WTC11 (cell line): ENCODE data around the gene PTK6.

ENCODE experiments used
- ATF3 ChIP-seq: sonication (generic); formaldehyde crosslinking; conservative IDR thresholded peaks from 2 replicates; pipeline ENCODE4 v1.8.1; 2022; ENCODE audit warnings: mild to moderate bottlenecking, missing genetic modification reagents
- CTCF ChIP-seq: fragments of 200-600 bp; IDR thresholded peaks from 2 replicates; pipeline ENCODE4 v1.8.0; 2022; ENCODE audit warnings: antibody characterized with exemption
- E2F4 ChIP-seq: sonication (generic); formaldehyde crosslinking; IDR thresholded peaks from 2 replicates; pipeline ENCODE4 v1.8.1; 2022; ENCODE audit warnings: low read depth, mild to moderate bottlenecking, moderate library complexity, missing genetic modification reagents, borderline replicate concordance
- OVOL2 ChIP-seq: fragments of 250-450 bp; sonication (Bioruptor Pico); IDR thresholded peaks from 2 replicates; pipeline ENCODE4 v1.9.0; 2021; ENCODE audit warnings: mild to moderate bottlenecking, borderline replicate concordance
- RELA ChIP-seq: sonication (generic); formaldehyde crosslinking; IDR thresholded peaks from 2 replicates; pipeline ENCODE4 v1.8.1; 2022; ENCODE audit warnings: missing genetic modification reagents, mild to moderate bottlenecking, borderline replicate concordance
- SP1 ChIP-seq: sonication (generic); formaldehyde crosslinking; conservative IDR thresholded peaks from 2 replicates; pipeline ENCODE4 v1.8.1; 2022; ENCODE audit warnings: missing genetic modification reagents
- TCF7 ChIP-seq: sonication (generic); formaldehyde crosslinking; IDR thresholded peaks from 2 replicates; pipeline ENCODE4 v1.8.0; 2022; ENCODE audit warnings: mild to moderate bottlenecking, low read depth, missing genetic modification reagents, moderate library complexity
- ZNF219 ChIP-seq: sonication (generic); formaldehyde crosslinking; IDR thresholded peaks from 2 replicates; pipeline ENCODE4 v1.8.0; 2023; ENCODE audit warnings: missing genetic modification reagents, mild to moderate bottlenecking, borderline replicate concordance
- ZNF317 ChIP-seq: sonication (generic); formaldehyde crosslinking; IDR thresholded peaks from 2 replicates; pipeline ENCODE4 v1.8.1; 2023; ENCODE audit warnings: low read depth, mild to moderate bottlenecking, moderate library complexity, missing genetic modification reagents, borderline replicate concordance
- TF ChIP-seq, protein P1 (sequence below): sonication (generic); formaldehyde crosslinking; IDR thresholded peaks from 2 replicates; pipeline ENCODE4 v1.8.1; 2023; ENCODE audit warnings: mild to moderate bottlenecking, missing genetic modification reagents
- TF ChIP-seq, protein P2 (sequence below): sonication (generic); formaldehyde crosslinking; IDR thresholded peaks from 2 replicates; pipeline ENCODE4 v1.8.0; 2022; ENCODE audit warnings: mild to moderate bottlenecking, missing genetic modification reagents

GRCh38 chr20:63508072-63508768 is 29.0 kb downstream of the PTK6 start:
- TF ChIP-seq, protein P1, sequence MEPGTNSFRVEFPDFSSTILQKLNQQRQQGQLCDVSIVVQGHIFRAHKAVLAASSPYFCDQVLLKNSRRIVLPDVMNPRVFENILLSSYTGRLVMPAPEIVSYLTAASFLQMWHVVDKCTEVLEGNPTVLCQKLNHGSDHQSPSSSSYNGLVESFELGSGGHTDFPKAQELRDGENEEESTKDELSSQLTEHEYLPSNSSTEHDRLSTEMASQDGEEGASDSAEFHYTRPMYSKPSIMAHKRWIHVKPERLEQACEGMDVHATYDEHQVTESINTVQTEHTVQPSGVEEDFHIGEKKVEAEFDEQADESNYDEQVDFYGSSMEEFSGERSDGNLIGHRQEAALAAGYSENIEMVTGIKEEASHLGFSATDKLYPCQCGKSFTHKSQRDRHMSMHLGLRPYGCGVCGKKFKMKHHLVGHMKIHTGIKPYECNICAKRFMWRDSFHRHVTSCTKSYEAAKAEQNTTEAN (CRISPR knock-in tag) = no peak
- TF ChIP-seq ATF3 = no peak
- no peak for TF ChIP-seq ZNF219 (CRISPR knock-in tag)
- TF ChIP-seq TCF7 (CRISPR knock-in tag) = no peak
- no peak for TF ChIP-seq OVOL2 (CRISPR knock-in tag)
- no peak for TF ChIP-seq E2F4
- no peak for TF ChIP-seq CTCF
- no peak for TF ChIP-seq ZNF317 (CRISPR knock-in tag)
- TF ChIP-seq, protein P2, sequence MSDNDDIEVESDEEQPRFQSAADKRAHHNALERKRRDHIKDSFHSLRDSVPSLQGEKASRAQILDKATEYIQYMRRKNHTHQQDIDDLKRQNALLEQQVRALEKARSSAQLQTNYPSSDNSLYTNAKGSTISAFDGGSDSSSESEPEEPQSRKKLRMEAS (CRISPR knock-in tag) = no peak
- no peak for TF ChIP-seq RELA
- TF ChIP-seq SP1 = no peak
